Activated CD8-positive, alpha-beta memory T cell treated with anti-CD3 and anti-CD28 coated beads for 1 hour (primary cell): Measurements from ENCODE around the gene FOXO6.
A peak's percentile ranks its signal among the peaks of the same experiment; 100 is the strongest.

Experiments used
- DNase-seq, 2 donors: peaks; one replicate each; pipeline ENCODE4 v3.0.0-alpha.2; 2020; ENCODE audit warnings: low read depth in 1 of 2; ENCODE audit errors: extremely low read depth in 1 of 2

The FOXO6 gene

DNA sequence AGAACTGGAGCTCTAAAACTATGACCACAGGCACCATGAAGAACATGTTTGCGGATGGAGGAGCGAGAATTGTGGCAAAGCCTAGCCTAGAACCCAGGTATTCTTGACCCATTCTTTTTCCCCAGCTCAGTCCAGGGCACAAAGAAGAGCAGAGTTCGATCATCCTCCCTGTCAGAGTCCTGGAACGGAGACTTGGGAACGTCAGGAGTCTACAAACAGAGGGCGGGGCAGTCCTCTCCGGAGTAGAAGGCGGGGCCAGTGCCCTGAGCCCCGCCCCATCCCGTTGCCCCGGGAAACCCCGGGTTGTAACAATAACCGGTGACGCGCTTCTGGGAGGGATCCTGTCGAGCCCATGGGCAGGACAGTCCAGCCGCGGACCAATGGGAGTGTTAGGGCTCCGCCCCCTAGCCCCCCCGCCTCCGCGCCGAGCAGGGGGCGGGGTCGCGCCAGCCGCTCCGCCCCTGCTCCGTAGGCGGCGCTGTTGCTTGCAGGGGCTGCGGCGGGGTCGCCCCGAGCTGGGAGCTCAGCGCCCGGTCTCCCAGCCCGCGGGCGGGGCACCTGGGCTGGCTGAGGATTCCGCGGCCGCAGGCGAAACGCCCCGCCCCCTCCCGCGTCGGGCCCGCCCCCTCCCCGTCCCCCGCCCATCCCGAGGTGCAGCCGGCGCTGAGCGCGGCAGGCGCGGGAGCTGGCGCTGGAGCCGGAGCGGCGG is at the start of gene FOXO6:
Gene FOXO6, plus strand, starts transcription at position 649 of the 709 bp plus-strand sequence.
- peak; percentile 77 to 92 for DNase-seq

DNA sequence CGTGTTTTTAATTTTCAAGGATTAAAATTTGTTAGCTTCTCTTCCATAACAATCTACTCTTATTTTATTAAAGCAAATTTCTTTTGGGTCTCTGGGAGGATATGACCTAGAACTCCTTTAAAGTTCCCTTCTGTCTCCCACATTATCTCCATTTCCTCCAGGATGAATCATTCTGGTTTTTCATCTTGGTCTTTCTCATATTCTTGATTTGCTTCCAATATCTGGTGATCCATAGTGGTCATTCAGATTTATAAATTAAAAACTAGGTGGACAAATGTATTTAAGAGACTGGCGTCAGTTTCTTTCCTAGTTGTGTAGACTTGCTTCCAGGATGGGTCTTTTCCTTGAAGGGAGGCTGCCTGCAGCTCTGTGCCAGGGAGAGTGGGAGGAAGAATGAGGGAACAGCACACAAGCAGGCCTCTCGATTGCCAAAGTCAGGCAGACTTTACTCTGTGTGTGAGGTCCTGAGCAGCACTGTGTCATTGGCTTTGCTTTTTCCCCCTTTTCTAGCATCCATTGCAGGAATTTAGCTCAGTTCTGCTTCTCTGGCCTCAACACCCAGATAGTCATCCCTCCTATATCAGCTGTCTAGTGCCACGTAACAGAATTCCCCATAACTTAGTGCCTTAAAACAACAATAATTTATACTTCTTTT is 48.1 kb upstream of the FOXO6 start:
- no peak for DNase-seq

- no peak for DNase-seq
These were observed 47.5 kb upstream of the FOXO6 start for GRCh38 chr1:41313661-41314131.

GRCh38 chr1:41314376-41315145 is 46.7 kb upstream of the FOXO6 start:
- no peak for DNase-seq

GRCh38 chr1:41315146-41315822 is 46.0 kb upstream of the FOXO6 start:
- no peak for DNase-seq

GRCh38 chr1:41315871-41316270 is 45.4 kb upstream of the FOXO6 start:
- DNase-seq = no peak

DNA sequence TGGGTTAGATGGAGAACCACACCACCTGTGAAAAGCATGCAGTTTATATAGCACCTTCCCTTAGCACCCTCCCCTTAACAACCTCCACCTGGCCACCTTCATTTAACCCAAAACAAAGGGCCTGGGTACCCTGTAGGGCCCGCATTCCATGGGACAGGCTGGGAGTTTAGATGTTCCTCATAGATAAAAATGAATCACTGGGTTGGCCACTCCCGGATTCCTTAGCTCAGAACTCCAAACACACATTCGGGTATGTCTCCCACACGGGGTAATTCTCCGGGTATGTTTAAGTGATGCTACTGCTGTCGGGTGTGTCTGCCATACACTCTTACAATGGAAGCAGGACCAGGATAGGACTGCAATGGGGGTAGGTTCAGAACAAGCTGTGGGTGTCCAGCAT is 43.9 kb upstream of the FOXO6 start:
- no peak for DNase-seq

GRCh38 chr1:41318135-41318534 is 43.1 kb upstream of the FOXO6 start:
- no peak for DNase-seq

DNA sequence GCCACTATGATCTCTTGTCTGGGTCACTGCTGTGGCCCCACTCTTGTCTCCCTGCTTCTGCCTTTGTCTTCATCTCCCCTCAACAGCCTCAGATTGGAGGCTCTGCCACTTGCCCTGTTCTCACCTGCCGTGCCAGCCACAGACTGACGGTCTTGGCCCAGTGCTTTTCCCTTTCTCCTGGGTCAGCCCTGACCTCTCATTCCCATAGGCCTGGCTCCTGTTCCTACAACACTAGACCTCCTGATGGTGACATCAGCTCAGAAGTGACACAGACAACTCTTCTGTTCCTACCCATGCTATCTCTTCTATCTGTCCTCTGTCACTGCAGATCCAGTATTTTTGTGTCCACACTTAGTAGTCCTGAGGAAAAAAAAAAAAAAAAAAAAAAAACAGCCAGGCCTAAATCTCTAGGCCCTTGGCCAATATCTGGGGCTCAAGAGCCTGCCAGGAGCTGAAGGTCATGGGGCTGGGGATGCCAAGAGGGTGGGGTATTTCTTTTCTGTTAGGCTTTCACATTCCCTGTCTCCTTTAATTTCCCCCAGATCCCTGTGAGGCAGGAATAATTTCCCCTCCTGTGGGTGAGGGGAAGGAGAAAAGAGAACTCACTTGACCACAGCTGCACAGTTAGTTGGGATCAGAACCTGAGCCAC is 42.0 kb upstream of the FOXO6 start:
- no peak for DNase-seq

DNA sequence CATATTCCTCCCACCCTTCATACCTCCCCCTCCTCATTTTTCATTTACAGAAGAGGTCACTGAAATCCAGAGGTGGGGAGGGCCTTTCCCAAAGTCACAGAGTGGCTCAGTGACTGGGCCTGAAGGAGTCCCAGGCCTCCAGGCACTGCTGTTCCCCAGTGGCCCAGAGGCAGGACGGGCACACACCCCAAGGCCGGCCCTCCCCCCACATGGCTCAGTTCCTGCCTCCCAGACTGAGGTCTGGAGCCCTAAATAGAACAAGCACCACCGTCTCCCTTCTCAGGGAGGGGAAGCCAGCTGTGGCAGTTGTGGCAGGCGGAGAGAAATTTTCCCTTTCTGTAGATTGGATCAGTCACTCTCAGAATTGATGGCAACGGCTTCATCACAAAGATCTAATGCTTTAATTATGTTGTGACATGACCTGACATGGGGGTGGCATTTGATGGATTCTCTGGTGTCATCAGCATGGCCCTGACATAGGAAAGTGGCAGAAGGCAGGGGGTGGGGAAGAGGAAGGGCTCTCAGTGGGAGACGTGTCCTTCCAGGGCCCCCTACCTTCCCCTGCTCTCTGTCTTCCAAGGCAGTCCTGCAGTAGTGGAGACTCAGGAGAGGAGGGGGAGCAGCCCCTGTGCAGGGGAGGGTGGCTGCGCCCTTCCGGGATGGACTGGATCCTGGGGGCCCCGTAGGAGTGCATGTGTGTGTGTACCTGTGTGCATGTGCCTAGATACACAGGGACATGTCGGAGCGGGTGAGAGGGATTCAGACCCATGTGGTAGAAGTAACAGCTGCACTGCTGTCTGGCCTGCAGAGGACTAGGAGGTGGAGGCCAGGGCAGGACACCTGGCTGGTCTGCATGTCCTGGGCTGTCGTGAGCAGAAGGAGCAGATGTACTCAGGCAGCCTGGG is 41.2 kb upstream of the FOXO6 start:
- no peak for DNase-seq

GRCh38 chr1:41320895-41321676 is 40.1 kb upstream of the FOXO6 start:
- DNase-seq = no peak

GRCh38 chr1:41322101-41322661 is 39.1 kb upstream of the FOXO6 start:
- DNase-seq = no peak

GRCh38 chr1:41322835-41323234 is 38.4 kb upstream of the FOXO6 start:
- DNase-seq = no peak

- DNase-seq = no peak
These were observed 38.0 kb upstream of the FOXO6 start for GRCh38 chr1:41323243-41323642.

GRCh38 chr1:41325801-41326200 is 35.4 kb upstream of the FOXO6 start:
- no peak for DNase-seq

DNA sequence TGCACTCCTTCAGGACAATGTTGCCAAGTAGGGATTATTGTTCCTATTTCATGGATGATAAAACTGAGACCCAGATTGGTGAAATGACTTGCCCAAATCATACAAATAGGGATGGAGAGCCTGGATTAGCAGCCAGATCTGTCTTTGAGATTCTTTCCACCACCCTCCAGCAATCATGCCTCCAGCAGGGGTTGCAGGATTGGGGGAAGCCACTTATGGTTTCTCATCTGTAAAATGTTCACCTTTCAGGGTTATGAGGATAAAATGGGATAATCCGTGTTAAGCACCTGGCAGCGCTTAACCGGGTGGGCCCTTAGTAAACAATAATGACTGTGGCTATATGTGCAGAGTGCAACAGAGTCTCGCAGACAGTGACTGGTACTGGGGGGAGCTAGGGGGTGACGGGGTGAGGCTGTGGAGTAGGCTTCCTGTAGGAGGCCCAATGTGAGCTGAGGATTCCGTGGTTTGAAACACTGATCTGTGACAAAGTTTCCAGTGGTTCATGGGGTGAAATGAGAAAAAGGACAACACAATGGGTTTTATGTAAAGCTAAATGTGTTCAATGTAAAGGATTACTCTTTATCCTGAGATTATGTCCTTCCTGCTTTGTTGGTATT is 33.7 kb upstream of the FOXO6 start:
- no peak for DNase-seq

- DNase-seq = no peak
These were observed 33.1 kb upstream of the FOXO6 start for GRCh38 chr1:41328001-41328615.
